ENCODE results near the gene OR52E2. TPM values are rescaled to one million over a fixed set of nuclear protein-coding genes. Genes with fewer than 3 reads are reported as not detected.

The OR52E2 gene
- total RNA-seq = 1 to 10 TPM in 1 of 4 donors, not detected in 3; 2.7 TPM

DNA sequence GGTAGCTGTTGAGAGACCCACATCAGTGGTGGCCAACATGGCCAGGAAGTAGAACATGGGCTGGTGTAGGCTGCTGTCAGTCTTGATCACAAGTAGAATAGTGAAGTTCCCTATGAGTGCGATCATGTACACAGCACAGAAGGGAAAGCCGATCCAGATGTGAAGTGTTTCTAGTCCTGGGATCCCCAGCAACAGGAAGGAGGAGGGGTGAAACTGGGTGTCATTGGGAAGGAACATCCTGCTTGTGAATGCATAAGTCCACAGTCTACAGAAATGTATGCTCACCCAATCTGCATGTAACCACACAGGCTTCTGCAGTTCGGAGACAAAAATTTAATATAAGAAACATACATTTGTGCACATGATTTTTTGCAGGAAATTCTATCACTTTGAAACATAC is at the start of gene OR52E2:
Gene OR52E2, minus strand, starts transcription at position 237 of the 400 bp plus-strand sequence. Its CDS starts 0 bp downstream, at position 237.
- 55 to 71% methylated on average over 3 of the region's 3 CpGs for WGBS, 2 donors
- TF ChIP-seq, protein P1, sequence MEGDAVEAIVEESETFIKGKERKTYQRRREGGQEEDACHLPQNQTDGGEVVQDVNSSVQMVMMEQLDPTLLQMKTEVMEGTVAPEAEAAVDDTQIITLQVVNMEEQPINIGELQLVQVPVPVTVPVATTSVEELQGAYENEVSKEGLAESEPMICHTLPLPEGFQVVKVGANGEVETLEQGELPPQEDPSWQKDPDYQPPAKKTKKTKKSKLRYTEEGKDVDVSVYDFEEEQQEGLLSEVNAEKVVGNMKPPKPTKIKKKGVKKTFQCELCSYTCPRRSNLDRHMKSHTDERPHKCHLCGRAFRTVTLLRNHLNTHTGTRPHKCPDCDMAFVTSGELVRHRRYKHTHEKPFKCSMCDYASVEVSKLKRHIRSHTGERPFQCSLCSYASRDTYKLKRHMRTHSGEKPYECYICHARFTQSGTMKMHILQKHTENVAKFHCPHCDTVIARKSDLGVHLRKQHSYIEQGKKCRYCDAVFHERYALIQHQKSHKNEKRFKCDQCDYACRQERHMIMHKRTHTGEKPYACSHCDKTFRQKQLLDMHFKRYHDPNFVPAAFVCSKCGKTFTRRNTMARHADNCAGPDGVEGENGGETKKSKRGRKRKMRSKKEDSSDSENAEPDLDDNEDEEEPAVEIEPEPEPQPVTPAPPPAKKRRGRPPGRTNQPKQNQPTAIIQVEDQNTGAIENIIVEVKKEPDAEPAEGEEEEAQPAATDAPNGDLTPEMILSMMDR (IDR thresholded peaks at IDR 0.05) = no peak
- TF ChIP-seq POLR2A (IDR thresholded peaks at IDR 0.05) = no peak
- no peak for DNase-seq (ENCODE audit: low spot score in 2 of 2)
- intact Hi-C loops (cut with DNase I; ENCODE audit: low total_unique reads) = loop anchor here (2.0 kb wide), 1 partner anchor 39 kb away; no protein-coding TSS in a partner anchor
- H3K4me3 ChIP-seq (ENCODE audit: low read depth, poor library complexity, severe bottlenecking) = no peak within 1 kb of the TSS

DNA sequence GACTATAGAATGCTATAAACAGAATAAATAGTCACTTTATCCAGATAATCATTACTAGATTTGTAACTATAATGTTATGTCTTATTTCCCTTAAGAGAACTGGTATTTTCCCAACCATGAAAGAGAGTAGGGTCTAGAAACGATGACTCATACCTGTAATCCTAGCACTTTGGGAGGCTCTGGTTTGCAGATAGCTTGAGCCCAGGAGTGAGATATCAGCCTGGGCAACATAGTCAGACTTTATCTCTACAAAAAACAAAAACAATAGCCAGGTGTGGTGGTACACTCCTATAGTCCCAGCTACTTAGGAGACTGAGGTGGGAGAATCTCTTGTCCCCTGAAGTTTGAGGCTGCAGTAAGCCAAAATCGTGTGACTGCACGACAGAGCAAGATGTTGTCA is 47.9 kb upstream of the OR52E2 start:
- DNase-seq (ENCODE audit: low spot score in 2 of 2) = no peak
- TF ChIP-seq POLR2A (IDR thresholded peaks at IDR 0.05) = no peak
- TF ChIP-seq, protein P1 (IDR thresholded peaks at IDR 0.05) = no peak
- intact Hi-C loops (cut with DNase I; ENCODE audit: low total_unique reads) = no loop called here
- WGBS, 2 donors = 65 to 66% methylated on average over 3 of the region's 3 CpGs
- H3K4me3 ChIP-seq (ENCODE audit: low read depth, poor library complexity, severe bottlenecking) = no peak overlapping the region

DNA sequence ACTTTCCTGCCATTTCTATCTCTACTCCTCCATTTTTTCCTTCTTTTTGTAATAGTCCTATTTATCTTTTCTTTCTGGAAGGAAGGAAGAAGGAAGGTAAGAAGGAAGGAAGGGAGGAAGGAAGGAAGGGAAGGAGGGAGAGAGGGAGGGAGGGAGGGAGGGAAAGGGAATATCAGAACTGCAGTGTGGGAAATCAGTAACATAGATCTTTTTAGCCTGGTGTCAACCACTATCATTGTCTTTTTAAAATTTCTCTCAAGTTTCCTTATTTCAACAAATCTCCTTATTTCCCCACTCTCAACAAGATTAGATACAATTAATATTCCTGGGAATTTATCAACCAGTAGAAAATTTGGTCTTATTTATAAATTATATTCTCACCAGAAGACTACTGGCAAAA is 43.6 kb upstream of the OR52E2 start:
- intact Hi-C loops (cut with DNase I; ENCODE audit: low total_unique reads) = no loop called here
- DNase-seq (ENCODE audit: low spot score in 2 of 2) = no peak
- no peak for TF ChIP-seq POLR2A (IDR thresholded peaks at IDR 0.05)
- TF ChIP-seq, protein P1 (IDR thresholded peaks at IDR 0.05) = no peak
- no peak overlapping the region for H3K4me3 ChIP-seq (ENCODE audit: low read depth, poor library complexity, severe bottlenecking)

DNA sequence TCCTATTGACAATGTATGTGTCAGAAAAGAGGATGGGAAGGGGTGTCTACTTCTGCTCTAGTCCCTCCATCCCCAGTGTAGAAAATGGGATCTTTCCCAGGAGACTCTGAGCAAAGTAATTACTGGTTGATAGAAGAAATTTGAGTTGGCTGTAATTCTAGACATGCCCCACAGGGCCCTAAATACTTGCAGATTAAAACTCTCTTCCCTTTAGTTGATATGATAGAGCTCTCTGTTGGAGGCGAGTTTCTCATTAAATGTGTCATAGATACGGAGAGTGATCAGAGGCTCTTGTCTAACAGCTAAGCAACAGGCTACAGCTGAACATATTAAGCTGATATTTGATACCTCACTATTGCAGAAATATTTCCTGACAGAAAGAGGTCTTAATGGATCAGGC is 42.8 kb upstream of the OR52E2 start:
- H3K4me3 ChIP-seq (ENCODE audit: low read depth, poor library complexity, severe bottlenecking) = no peak overlapping the region
- no peak for TF ChIP-seq POLR2A (IDR thresholded peaks at IDR 0.05)
- TF ChIP-seq, protein P1 (IDR thresholded peaks at IDR 0.05) = no peak
- 38 to 55% methylated on average over 2 of the region's 2 CpGs for WGBS, 2 donors
- DNase-seq (ENCODE audit: low spot score in 2 of 2) = no peak
- intact Hi-C loops (cut with DNase I; ENCODE audit: low total_unique reads) = no loop called here

DNA sequence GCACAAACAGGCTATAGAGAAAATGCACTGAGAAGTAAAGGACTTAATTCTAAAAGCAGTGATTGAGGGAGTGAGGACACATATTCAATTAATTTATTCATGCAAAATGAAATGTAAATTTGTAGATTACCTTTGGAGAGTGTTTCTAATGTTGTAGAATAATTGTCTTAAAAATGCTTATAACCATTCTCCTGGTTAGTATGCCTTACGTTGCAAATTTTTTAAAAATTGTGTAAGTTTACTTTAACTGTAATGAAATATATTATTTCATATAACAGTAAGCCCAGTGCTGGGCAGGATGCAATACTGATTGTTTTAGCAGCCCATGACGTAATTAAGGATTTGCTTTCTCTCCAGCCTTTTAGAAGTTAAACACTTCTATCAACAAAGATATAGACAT is 36.6 kb upstream of the OR52E2 start:
- 84 to 87% methylated on average over 2 of the region's 2 CpGs for WGBS, 2 donors
- TF ChIP-seq POLR2A (IDR thresholded peaks at IDR 0.05) = no peak
- TF ChIP-seq, protein P1 (IDR thresholded peaks at IDR 0.05) = no peak
- DNase-seq (ENCODE audit: low spot score in 2 of 2) = no peak
- intact Hi-C loops (cut with DNase I; ENCODE audit: low total_unique reads) = no loop called here
- no peak overlapping the region for H3K4me3 ChIP-seq (ENCODE audit: low read depth, poor library complexity, severe bottlenecking)

Data from lower leg skin (tissue), 4 donors.